HG02884 (cell line): ENCODE data around the gene CLOCK.

Experiments used
- ATAC-seq: cut with Tn5 transposase; IDR thresholded peaks from one replicate; pipeline ENCODE4 v1.9.1; 2021; ENCODE audit warnings: mild to moderate bottlenecking, moderate library complexity; ENCODE audit not compliant: unreplicated experiment

The CLOCK gene

DNA sequence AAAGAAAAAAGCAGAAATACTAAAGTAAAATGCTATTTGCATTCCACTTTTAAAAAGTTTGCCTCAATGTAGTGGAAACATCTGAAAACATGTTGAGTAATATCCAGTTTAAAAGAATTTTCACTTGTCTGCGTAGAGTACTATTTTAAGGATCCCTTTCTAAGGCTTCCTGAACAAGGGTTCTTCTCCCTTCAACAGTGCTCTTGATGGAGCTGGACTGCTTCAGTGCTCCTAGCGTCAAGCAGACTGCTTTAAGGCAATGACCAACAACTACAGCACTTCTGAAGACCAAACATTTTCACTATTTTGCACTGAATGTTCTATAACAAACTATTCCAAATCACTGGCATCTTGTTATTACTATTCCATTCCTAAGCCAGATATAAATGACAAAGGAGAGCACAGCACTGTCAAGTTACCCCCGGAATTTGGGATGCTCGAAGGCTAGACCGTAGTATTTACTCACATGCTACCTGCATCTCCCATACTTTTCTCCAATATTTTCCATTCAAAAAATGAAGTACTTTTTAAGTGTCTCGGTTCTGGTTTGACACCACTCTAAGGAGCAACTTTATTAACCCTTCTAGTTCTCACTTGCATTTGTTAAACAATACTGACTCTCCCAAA lies 114.9 kb downstream of the CLOCK start:
- no peak for ATAC-seq

DNA sequence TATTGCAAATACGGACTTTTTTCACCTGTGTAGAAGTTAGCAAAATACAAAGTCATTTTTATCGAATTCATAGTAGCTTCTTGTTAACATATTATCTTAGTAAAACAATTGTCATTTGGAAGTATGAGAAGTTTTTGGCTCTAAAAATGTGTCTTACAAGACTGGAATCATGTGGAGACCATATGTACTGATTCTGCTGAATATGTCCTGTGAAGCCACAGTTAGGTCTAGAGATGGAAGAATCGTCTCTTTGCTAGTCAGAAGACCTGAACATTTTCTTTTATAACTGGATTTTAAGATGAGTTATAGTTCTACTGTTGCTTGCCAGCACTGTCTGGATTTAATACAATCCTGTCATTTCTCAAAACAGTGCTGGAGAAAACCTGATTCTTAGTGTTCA lies 121.9 kb downstream of the CLOCK start:
- ATAC-seq, result no peak

DNA sequence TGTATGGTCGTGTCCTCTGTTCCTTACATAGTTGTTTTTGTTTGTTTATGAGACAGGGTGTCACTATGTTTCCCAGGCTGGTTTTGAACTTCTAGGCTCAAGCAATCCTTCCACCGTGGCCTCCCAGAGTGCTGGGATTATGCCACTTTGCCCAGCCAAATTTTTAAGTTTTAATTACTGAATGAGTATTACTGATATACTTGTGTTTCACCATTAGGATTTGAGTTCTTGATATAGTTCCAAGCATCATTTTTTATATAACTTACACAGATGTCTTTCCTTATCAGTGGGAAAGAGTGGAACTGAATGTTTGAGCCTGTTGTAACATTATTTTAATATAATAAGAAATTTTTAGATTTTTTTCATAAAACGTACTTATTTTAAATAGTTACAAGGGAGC lies 130.5 kb downstream of the CLOCK start:
- no peak for ATAC-seq

DNA sequence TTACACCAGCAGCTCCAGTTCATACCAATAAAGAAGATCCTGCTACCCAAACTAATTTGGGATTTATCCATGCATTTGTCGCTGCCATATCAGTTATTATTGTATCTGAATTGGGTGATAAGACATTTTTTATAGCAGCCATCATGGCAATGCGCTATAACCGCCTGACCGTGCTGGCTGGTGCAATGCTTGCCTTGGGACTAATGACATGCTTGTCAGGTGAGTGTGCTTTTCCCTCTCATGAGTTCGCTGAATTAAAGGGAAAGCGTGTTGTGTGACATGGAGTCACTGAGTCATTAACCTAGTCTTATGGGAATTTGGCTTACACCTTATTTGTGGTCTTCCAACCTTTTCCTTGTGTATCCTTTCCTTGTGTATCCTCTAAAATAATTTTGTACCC lies 135.1 kb downstream of the CLOCK start:
- no peak for ATAC-seq

DNA sequence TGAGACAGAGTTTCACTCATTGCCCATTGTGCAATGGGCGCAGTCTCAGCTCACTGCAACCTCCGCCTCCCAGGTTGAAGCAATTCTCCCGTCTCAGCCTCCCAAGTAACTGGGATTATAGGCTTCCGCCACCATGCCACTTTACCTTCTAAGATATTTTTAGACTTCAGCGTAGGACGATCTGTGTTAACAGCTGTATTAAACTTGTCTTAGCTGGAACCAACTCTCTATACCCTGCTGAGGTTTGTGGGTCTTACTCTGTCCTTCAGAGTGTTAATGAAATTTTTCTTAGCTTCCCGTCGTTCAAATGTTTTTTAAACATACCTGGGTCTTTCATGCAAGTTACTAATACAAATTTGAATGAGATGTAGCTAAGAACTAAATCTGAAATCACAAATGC lies 136.3 kb downstream of the CLOCK start:
- no peak for ATAC-seq

DNA sequence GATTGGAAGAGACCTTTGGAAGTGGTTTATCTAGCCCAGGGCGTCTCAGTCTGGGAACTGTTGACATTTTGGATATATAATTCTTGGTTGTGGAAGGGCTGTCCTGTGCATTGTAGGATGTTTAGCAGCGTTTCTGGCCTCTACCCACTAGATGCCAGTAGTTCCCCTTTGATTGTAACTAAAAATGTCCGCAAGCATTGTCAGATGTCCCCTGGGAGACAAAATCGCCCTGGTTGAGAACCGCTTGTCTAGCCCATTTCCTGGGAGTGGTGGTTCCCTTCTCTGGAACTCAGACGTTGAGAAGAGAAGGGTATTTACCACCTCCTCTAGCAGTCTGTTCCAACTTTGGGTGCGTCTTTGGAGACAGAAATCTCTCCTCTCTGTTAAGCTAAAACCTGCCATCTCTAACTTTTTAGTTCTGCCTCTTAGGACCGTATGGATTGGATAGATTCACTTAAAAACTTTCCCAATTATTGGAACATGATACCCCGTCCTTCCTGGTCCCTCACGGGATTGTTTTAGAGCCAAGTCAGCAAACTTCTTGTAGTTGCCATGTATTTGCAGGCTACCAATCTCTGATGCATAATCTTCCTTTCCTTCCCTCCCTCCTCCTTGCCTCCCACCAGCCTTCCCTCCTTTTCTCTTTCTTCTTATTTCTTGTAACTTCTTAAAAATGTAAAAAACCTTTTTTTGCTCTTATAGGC lies 137.1 kb downstream of the CLOCK start:
- ATAC-seq, result peak; percentile 64

DNA sequence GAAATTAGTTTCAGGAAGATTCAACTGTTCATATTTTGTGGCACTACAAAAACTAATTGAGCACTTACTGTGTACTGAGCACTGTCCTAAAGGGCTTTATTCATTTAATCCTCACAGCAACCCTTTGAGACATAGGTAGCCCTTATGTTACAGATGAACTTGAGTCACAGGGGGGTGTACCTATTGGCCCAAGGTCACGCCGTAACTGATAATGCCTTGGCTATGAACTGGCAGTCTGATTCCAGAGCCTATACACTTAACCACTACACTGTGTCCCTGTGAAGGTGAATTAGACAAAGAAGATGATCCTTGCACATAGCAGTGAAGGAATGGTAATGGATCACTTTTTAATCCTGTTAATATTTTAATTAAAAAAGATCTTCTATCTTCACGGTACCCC lies 138.9 kb downstream of the CLOCK start:
- ATAC-seq, result no peak

DNA sequence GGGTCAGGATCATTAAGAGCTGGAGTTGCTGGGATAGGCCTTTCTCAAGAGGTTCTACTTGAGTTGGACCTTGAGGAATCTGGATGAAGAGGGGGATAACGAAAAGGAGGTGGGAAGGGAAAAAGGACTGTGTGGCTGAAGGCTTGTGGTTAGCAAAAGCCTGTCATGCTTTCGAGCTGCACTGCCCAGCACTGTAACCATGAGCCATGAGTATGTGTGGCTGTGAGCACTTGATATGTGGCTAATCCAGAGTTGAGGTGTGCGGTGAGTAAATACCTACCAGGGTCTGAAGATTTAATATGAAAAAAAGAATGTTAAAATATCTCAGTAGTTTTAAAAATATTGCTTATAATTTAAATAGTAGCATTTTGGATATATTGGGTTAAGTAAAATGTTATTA lies 139.6 kb downstream of the CLOCK start:
- ATAC-seq, result no peak

DNA sequence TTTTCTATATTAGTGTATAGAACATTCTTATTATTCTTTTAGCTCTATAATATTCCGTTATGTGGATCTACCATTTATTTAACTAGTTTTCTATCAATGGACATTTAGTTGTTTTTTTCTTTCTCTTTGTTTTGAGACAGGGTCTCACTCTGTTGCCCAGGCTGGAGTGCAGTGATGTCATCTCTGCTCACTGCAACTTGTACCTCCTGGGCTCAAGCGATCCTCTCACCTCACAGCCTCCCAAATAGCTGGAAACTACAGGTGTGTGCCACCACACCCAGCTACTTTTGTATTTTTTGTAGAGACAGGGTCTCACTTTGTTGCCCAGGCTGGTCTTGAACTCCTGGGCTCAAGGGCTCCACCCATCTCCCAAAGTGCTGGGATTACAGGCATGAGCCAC lies 140.2 kb downstream of the CLOCK start:
- no peak for ATAC-seq

DNA sequence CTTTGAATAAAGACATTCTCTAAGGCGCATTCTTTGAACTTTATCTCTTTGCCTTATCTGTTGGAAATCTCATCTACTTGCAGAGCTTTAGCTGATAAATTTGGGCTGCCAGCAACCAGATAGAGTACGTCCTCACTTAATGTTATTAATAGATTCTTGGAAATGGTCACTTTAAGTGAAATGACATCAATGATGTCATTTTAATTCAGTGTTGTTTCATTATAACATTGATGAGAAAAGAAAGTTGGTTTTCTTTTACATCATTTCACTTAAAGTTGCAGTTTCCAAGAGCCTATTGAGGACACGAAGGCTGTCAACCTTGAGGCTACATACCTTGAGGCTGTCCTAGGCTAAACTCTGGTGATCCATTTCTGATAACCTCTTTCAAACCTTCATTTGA lies 141.6 kb downstream of the CLOCK start:
- no peak for ATAC-seq

DNA sequence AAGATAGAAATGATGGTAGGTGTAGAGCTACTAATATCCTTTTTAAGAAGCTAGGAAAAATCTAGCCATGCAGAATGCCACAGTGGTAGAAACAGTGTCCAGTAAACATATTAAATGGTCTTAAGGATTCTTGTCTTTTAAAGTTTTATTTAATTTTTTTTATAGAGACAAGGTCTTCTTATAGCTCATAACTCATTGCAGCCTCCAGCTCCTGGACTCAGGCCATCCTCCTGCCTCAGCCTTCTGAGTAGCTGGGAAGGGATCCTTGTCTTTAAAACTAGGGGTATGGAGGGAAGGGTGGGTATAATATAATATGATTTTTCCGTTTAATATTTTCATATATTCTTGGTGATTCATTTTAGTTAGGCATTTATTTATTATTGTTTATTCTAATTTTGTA lies 147.1 kb downstream of the CLOCK start:
- ATAC-seq, result no peak

DNA sequence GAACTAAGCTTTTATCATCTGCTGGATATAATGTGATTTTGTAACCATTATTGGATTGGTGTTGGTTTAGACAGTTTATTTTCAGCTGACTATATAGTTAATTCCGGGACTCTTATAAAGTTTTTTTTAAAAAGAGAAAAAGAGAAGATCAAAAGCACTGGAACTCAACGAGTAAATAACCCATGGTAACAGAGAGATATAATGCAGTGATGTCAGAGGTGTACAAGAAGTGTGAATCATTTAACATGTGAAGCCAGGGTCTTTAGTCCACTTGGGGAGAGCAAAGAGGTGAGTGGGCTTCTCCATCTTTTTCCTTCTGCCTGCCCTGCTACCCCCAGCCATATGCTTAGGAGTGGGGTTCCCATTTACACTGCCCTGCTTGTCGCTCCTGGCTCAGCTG lies 147.7 kb downstream of the CLOCK start:
- ATAC-seq, result no peak

DNA sequence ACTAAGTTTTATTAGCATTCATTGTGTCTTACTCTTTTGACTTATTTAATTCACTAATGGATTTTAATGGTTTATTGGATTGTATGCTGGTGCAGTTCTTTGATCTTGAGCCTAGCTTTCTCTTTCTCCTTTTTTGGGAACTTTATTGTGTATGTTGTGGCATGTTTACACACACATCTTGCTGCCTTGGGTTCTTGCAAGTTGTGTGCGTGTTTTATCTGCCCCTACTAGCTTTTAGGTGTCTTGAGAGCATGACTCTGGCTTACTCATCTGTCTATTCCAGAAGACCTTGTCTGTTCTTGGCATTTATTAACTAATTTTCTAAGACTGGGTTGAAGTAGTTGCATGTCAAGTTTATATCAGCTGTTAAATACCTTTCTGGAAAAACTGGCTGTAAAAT lies 148.2 kb downstream of the CLOCK start:
- ATAC-seq, result no peak

DNA sequence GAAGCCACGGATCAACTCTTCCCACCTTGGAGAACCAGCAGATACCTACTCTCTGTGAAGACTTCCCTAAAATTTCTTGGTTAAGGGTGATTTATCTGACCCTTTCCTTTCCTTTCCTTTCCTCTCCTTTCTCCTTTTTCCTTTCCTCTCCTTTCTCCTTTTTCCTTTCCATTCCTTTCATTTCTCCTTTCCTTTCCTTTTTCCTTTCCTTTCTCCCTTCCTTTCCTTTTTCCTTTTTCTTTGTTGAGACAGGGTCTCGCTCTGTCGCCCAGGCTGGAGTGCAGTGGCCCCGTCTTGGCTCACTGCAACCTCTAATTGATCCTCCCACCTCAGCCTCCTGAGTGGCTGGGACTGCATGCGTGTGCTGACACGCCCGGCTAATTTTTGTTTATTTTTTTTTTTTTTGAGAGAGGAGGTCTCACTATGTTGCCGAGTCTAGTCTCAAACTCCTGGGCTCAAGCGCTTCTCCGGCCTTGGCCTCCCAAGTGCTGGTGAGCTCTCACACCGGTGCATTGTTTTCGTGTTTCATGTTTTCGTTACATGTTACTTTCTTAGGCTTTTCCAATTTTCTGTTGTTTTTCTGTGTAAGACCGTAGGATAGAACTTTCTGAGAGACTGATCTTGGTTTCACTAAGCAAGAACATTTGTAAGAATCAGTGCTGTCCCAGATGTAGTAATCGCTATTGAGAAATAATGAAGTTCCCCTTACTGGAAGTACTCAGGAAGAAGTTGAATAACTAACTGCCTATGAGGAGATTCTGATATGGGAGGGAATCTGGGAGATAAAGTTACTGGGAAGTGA lies 149.0 kb downstream of the CLOCK start:
- no peak for ATAC-seq

DNA sequence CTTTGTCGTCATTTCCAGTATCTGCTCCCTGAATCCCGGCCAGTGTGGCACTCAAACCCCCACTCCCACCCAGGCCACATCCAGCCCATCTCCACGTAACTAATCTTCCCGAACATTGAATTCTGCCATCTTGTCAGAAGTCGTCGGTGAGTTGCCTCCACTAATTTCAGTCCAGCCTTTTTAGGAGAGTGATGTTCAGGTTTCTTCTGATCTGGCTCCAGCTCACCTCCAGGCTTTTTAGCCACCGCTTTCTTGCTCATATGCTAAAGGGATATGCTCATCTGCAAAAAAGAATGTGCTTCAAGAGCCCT lies 149.6 kb downstream of the CLOCK start:
- ATAC-seq, result no peak

DNA sequence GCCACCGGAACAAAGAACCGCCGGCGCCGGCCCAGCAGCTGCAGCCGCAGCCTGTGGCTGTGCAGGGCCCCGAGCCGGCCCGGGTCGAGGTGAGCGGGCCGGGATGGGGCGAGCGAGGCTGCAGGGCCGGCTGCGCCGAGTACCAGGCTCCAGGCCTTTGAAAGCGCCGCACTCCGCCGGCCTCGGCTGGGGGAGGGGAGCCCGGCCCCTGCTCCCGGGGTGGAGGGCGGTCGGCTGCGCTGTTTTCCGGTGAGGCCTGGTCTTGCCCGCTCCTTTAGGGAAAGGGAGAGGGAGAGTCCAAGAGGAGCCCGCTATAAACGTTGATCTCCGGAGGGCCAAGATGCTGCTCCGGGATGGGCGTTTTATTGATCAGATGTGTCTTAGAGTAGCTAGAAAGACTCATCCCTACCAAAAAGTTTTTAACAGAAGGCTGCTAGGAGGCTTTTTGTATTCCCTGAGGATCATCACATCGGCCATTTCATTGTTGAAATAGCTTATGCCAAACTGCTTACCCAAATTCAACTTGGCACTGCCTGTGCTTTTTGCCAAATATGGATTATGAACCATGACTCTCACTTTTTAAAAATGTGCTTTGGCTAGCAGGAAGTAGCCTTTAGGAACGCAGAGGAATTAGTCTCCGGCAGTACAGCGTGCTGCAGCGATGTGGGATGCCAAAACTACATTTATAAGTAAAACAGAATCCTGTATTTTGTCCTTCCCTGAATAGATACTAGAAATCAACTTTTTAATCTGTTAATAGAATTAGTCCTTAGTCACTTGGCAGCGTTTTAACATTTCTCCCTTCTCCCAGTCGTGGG lies 150.2 kb downstream of the CLOCK start:
- ATAC-seq, result peak; percentile 21

DNA sequence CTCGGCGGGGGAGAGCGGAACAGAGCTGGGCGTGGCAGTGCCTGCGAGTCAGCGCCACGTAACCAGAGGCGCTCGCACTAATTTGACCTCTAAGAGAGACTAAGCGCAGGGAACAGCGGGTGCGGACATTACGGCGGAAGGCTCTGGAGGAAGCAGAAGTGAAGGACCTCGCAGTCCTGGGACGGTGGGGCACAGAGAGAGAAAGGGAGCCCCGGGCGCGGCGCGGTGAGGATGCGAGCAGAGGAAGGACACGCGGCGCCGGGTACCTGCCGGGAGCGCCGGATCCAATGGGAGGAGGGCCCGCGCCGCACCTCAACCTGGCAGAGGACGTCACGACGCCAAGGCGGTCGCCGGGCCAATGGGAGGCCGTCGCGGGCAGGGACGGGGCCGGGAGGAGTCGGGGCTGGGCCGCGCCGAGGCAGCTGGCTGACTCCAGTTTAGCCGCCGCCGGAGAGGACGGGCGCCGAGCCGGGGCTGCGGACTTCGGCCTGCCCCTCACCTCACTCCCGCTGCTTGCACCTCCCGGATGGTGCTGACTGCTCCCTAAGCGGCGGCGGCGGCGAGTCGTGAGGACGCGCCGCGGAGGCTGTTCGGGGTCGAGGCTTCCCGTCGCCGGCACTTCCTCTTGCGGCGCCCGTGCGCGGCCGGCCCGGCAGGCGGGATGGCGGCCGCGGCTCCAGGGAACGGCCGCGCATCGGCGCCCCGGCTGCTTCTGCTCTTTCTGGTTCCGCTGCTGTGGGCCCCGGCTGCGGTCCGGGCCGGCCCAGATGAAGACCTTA lies 151.0 kb downstream of the CLOCK start, which contains the start of gene TMEM165:
Gene TMEM165 (plus strand): TSS at position 429 of the 779 bp plus-strand sequence. CDS start 233 bp downstream, at position 662.
- peak; percentile 93 for ATAC-seq

DNA sequence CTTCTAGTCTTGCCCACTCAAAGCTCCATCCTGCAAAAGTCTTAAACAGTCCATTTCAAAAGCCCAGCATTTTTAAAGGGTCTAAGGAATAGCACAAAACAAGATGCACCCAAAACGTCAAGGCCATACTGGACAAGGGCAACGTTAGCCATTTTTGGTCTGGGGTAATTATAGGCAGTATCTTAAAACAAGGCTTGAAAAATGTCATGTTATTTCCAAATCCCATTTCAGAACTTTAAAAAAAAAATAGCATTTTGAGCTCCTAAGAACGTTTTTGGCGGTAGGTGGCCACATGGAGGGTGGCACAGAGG lies 151.5 kb downstream of the CLOCK start:
- no peak for ATAC-seq

DNA sequence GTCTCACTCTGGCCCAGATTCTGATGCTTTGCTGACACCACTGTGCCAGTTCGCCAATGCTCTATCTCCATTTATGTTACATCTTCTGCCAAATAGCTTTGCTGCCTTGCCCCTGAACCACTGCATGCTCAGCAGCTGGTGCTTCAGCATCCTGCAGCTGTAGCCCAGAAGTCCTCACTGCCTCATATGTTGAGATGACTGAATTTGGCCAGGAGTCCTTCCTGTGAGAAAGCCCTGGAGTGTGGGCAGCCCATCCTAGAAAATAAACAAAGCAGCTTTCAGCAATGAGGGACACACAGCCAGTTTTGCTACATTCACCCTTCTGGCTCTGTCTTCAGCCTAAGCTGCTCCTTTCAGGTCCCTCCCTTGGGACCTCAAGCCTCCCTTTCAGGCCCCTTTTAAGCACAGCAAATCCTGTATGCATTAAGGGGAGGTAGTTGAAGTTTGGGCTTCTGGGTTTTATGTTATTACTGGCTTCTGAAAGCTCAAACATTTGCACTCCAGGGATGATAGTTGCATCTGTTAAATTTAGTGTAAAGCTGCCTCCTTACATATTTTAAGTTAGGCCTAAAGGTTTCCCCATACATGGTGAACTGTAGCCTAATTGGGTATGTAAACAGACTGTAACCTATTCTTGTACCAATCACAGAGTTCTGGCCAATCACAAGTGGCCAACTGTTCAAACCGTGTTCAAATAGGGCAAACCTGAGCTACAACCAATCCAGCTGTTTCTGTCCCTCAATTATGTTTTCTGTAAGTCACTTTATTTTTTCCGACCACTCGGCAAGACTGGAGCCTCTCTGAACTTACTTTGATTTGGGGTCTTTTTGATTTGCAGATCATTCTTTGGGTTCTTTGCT lies 153.0 kb downstream of the CLOCK start:
- no peak for ATAC-seq

DNA sequence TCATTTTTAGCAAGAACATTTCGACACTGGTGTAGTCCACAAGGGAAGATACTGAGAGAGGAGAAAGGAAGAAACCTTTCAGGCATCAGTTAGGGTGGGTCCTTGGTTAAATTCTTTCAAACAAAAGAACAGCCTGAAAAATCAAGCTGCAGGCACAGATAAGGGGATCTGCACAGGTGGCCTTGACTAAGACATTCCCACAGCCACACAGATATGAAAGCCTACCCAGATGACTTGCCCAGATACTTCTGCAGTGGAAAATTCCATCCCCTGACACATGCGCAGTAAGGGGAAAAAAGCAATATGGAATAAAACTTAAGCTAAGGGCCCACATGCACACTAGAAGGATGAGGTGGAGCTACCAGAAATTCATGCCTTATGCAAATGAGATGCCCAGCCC lies 159.9 kb downstream of the CLOCK start:
- no peak for ATAC-seq
